Measurements from ENCODE around the gene SSBP4. TPM values are rescaled to one million over a fixed set of nuclear protein-coding genes. Genes with fewer than 3 reads are reported as not detected.

Gene SSBP4
- total and polyA plus RNA-seq, 9 of the 15 experiments (the other 6 are each of a cell fraction or from before 2014, with no cell fraction given) = 1.1 to 189 (median 39.0) TPM

DNA sequence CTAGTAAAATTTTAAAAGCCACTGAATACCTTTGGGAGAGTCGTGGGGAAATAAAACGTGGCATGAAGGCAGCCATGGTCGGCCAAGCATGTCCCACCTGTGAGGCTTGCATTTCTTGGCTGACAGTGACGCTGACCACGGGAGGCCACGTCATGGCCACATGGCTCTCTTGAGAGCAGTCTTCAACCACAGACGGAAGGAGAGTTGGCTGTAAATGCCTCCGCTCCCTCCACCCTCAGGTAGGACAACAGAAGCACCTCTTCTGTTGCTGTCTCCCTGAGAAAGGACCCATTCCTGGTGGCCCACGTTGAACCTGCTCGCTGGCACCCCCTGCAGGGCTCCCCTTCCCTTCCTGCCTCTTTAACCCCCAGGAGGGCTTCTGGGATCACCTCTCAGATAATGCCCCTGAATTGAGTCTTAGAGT is 11.1 kb upstream of the SSBP4 start (continued):
- TF ChIP-seq ZBTB7A (IDR thresholded peaks at IDR 0.05; ENCODE audit: borderline replicate concordance, control insufficient read depth, low read depth, low read length) (peak; percentile 41; the same call in 1 of the 2 replicates), ZNF740 (CRISPR knock-in tag; IDR thresholded peaks at IDR 0.05) (no peak), ZNF740 (tag; IDR thresholded peaks at IDR 0.05) (no peak), NBN (IDR thresholded peaks at IDR 0.05; ENCODE audit: low read depth) (peak; percentile 60; the same call in 1 of the 2 replicates), TOE1 (IDR thresholded peaks at IDR 0.05; ENCODE audit: borderline replicate concordance) (no peak), TOE1 (CRISPR knock-in tag; IDR thresholded peaks at IDR 0.05; ENCODE audit: borderline replicate concordance, low read depth) (no peak), RREB1 (CRISPR knock-in tag; IDR thresholded peaks at IDR 0.05) (no peak), UBTF (IDR thresholded peaks at IDR 0.05; ENCODE audit: borderline replicate concordance in 1 of 2, low read depth in 2 of 2, low read length in 2 of 2) (no peak), DNMT1 (IDR thresholded peaks at IDR 0.05) (no peak)

All from K562 (cell line).